GM19372 (cell line): Measurements from ENCODE around the gene OXA1L.
A peak's percentile ranks its signal among the peaks of the same experiment; 100 is the strongest.
"Not testable (repeated sequence)": the region's sequence is repeated elsewhere in the genome, so short reads cannot be mapped to it uniquely, and the experiment has no call there.

Experiments
- ATAC-seq: cut with Tn5 transposase; IDR thresholded peaks from one replicate; pipeline ENCODE4 v1.9.1; 2021; ENCODE audit warnings: mild to moderate bottlenecking, low read depth, moderate library complexity; ENCODE audit not compliant: unreplicated experiment

OXA1L gene

DNA sequence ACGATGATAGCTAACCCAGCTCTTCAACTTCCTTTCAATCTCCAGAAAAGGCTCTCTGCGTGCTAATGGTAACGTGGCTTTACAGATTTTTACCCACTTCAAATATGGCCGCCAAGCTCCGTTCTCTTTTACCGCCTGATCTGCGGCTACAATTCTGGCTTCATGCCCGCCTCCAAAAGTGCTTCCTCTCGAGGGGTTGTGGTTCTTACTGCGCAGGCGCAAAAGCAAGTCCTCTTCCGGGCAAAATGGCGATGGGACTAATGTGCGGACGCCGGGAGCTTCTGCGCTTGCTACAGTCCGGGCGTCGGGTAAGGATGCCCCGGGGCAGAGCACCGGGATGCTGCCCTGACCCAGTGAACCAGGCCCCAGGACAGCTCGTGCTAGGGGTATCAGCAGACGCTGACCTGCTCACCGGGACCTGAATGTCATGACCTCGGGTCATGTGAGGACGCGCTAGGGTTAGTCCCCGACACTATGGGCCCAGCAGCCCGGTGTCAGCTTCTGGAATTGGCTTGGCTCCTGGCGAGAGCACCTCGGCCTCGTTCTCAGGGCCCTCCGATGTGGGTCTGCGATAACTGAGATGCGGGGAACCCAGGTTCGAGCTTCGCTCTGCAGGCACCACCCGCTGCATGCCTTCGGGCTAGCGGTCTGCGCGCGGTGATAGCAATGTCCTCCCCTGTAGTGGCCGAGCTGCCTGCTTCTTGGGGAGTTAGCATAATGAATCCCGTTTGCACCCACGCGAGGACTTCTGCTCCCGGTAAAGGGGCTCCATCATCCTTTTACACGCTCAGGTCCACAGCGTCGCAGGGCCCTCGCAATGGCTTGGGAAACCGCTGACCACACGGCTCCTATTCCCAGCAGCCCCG lies at the start of gene OXA1L:
Gene OXA1L, plus strand, starts transcription at position 232 of the 866 bp plus-strand sequence. Its CDS starts 14 bp downstream, at position 246.
- peak; percentile 86 for ATAC-seq

DNA sequence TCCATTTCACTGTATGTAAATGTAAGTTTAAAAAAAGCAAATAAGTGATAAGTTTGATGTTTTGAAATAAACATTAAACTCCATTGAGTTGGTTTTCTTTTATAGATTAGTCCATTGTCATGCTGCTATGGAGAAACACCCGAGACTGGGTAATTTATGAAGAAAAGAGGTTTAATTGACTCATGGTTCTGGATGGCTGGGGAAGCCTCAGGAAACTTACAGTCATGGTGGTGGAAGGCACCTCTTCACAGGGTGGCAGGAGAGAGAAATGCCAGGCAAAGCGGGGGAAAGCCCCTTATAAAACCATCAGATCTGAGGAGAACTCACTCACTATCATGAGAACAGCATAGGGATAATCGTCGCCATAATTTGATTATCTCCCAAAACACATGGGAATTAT lies 48.4 kb upstream of the OXA1L start:
- ATAC-seq, result no peak

DNA sequence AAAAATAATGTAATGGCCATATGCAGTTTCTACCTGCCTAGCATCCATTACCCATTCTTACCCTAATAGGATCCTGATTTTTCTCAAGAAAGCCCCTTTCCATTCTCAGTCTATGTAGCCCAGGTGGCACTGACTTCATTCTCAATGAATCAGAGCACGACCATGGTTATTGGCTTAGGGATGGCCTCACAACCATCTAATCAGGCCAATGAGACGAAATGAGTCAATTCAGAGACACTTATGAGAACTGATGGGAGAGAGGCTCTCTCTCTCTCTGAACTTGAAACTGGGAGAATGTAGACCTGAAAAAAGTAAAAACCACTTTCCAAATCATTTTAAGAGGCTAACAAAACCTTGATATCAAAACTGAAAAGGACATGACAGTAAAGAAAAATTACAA lies 45.3 kb upstream of the OXA1L start:
- no peak for ATAC-seq

DNA sequence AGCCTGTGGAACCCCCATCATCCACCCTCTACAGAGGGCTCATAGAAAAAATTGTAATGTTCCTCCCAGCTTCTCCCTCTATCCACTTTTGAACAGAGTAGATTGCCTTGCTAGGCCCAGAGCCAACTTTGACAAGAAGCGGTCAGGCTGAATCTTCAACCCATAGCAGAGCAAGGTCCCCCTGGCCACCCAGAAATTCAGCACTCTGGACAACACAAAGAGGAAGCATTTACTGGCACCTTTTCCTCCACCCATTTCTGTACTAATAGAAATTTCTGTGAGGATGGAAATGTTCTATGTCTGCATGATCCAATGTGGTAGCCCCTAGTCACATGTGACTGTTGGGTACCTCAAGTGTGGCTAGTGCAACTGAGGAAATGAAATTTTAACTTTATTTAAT lies 42.7 kb upstream of the OXA1L start:
- no peak for ATAC-seq

DNA sequence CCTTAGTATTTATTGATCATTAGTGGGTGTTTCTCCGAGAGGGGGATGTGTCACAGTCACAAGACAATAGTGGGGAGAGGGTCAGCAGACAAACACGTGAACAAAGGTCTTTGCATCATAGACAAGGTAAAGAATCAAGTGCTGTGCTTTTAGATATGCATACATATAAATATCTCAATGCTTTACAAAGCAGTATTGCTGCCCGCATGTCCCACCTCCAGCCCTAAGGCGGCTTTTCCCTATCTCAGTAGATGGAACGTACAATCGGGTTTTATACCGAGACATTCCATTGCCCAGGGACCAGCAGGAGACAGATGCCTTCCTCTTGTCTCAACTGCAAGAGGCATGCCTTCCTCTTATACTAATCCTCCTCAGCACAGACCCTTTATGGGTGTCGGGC lies 41.6 kb upstream of the OXA1L start:
- ATAC-seq, result not testable (repeated sequence)

DNA sequence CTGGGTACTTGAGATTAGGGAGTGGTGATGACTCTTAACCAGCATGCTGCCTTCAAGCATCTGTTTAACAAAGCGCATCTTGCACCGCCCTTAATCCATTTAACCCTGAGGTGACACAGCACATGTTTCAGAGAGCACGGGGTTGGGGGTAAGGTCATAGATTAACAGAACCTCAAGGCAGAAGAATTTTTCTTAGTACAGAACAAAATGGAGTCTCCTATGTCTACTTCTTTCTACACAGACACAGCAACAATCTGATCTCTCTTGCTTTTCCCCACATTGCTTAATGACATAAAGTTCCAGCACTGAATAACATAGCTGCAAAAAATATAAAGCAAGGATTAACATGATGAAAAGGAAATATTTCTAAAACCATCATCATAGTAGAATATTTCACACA lies 41.1 kb upstream of the OXA1L start:
- not testable (repeated sequence) for ATAC-seq

DNA sequence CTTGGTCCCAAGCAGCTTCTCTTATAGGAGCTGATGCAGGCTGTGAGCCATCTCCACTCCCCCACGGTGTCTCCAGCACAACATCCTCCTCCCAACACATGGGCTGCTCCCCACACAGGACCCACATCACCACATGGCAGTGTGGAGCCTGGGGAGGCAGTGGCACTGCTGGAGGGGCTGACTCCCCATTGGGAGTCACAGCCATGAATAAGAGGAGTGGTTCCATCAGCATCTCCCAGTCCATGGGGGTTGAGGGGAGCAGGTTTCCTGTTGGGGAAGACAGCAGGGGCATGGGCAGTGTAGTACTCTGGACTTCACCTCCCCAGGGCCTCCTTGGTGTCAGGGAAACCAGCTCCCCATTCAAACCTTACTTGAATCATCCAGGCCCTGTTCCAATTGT lies 40.5 kb upstream of the OXA1L start:
- ATAC-seq, result no peak

DNA sequence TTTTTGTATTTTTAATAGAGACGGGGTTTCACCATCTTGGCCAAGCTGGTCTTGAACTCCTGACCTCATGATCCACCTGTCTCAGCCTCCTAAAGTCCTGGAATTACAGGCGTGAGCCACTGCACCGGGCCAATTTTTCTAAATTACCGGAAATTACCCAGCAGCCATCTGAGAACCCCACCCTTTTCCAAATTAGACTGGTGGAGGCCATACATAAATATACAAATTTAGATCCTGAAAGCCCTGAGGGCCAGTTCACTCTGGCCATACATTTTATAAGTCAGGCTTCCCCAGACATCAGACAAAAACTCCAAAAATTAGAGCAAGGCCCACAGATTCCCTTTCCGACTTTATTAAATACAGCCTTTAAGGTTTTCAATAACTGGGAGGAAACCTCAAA lies 34.4 kb upstream of the OXA1L start:
- ATAC-seq, result not testable (repeated sequence)

DNA sequence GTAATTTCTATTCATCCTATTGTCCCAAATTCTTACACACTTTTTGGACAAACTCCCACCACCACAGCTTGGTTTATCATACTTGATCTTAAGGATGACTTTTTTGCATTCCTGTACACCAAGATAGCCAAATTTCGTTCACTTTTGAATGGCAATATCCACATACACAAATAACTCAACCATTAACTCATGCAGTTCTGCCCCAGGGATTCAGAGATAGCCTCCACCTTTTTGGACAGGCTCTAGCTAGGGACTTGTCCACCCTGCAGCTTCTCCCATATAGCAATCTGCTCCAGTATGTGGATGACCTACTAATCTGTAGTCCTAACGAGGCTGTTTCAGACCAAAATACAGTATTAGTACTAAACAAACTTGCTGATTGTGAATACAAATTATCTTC lies 32.7 kb upstream of the OXA1L start:
- no peak for ATAC-seq

DNA sequence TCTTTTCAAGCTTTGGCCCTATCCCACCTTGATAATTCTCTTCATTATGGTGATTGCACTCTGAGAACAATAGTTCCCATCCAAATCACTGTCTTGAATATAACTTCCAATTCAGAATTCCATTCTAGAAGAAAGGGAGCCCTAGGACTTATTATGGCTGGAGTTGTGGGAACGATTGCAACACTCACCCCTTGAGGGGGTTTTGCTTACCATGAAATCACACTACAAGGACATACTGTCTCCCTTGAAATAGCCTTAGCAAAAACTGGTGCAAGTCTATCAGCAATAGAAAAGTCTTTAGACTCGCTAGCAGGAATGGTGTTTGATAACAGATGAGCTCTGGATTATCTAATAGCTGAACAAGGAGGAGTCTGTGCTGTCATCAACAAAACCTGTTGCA lies 31.4 kb upstream of the OXA1L start:
- ATAC-seq, result no peak

DNA sequence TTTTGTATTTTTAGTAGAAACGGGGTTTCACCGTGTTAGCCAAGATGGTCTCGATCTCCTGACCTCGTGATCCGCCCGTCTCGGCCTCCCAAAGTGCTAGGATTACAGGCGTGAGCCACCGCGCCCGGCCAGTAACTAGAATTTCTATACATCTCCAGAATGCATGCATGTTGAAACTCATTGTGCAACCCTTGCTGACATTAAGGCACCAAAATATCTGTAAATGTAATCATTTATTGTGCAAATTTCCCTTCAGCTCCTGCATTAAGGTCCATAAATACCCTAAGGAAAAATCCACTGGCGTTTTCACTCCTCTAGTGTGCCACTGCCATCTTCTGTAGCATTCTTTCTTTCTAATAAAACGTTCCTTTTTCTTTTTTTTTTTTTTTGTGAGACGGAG lies 30.1 kb upstream of the OXA1L start:
- not testable (repeated sequence) for ATAC-seq

DNA sequence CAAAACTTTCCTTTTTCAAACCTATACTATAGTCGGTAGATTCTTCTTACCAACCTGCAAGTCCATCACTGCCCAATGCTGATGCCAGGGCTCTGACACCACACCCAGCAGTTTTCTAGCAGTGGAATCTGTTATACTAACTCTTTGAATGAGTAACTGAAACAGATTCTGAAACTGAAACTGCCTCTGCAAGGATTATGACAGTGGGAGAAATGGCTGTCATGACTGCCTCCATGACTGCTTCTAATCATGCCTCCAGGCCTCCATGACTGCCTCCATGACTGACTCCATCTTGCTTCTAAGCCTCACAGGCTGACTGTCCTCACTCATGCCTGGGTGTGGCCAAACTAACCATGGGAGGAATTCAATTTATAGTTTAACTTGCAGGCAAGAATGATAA lies 29.4 kb upstream of the OXA1L start:
- ATAC-seq, result no peak

DNA sequence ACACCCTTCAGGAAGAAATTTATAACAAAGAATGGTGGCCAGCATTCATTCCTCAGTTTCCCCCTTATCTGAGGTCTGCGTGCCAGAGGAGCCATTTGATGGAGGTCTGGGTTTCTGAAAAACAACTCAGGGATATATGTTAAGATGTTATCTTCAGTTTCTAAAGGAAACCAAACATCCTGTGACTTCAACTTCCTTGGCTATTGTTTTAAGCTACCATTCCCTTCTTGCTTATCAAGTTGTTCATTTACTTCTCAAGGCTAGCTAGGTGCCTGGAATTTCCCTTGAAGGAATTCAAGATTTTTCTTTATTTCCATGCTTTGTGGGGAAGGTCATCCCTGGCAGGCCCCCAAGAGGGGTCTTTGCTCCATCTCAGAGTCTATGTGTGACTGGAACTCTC lies 27.1 kb upstream of the OXA1L start:
- ATAC-seq, result no peak

DNA sequence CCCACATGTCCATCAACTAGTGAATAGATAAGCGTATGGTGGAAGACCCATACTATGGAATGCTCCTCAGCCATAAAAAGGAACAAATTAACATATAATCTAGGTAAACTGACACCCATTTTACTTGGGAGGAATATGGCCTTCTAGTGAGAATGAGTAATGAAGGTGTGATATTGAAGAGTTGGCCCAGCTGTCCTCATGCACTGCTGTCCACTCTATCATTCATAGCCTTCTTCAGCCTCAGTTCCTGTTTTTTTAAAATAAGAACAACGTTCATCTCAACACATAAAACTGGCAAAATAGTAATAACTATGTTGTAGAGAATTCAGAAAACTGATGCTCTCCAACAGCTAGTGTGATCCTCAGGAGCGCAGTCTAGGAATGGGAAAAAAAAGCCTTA lies 26.5 kb upstream of the OXA1L start:
- no peak for ATAC-seq

DNA sequence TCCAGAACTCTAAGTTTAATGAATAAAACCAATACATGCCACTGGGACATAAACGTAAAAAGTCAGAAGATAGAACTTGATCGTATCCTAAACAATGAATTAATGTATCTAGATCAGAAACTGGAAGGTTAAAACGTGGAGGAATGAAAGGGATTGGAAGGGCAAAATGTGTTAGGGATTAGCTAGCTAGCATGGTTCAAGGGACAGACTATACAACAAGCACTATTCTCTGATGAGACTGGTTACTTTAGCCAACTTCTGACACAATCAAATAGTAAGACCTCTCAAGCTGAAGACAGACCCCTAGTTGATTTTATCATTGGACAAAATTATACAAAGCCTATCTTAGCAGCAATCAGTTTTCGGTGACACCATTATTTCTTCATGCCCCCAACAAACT lies 18.7 kb upstream of the OXA1L start:
- ATAC-seq, result no peak

DNA sequence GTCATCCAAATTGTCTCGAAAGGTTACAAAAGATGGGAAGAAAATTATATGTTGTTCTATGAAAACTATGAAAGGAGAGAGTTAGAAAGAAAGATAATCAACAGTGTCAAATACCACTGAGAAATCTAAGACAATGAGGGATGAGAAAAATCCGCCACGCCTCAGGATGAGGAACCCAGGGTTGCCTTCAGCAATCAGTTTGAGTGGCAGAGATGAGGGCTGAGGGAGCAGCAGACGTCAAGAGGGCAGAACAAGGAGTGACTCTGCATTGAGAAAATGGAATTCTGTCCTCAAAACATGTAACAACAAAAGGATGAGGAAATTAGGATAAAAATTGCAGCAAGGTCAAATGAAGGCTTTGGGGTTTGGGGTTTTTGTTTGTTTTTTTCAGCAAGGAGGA lies 18.3 kb upstream of the OXA1L start:
- no peak for ATAC-seq

DNA sequence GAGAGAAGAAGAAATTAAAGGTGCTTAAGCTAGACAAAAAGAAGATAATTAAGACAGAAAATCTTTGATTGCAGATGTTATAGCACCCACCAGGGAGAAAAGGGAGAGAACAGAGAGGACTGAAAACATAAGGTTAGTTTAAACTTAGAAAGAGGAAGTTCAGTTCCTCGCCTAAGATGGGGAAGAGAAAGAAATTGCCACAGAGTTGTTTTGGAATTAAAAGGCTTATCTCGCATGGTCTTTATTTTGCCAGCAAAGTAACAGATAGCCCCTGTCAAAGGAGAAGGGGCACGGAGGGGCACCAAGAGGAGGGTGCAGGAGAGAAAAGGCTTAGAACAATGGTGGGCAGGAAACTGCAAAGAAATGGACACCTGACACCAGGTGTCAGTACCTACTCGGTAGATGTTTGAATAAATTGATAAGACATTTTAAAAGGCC lies 17.8 kb upstream of the OXA1L start:
- no peak for ATAC-seq

DNA sequence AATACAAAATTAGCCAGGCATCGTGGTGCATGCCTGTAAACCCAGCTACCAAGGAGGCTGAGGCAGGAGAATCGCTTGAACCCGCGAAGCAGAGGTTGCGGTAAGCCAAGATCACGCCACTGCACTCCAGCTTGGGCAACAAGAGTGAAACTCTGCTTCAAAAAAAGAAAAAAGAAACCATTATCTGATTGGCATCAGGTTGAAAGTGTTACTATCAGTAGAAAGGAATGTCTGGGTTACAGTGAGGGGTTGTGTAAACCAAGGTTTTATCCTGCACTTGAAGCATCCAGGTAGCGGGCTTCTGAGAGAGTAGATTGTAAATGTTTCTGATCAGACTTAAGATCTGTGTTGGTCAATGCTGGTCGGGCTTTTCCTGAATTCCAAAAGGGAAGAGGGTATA lies 14.1 kb upstream of the OXA1L start:
- no peak for ATAC-seq

DNA sequence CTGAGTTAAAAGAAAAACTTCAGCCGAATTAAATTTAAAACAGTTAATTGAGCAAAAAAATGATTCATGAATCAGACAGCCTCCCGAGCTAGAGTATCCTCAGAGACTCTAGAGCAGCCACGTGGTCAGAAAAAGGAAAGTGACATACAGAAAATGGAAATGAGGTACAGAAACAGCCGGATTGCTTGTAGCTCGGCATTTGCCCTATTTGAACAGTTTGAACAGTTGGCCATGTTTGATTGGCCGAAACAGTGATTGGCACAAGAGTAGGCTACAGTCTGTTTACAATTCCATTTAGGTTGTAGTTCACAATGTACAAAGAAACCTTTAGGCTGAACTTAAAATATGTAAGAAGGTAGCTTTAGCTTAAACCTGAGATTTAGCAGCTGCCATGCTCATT lies 12.9 kb upstream of the OXA1L start:
- ATAC-seq, result no peak

DNA sequence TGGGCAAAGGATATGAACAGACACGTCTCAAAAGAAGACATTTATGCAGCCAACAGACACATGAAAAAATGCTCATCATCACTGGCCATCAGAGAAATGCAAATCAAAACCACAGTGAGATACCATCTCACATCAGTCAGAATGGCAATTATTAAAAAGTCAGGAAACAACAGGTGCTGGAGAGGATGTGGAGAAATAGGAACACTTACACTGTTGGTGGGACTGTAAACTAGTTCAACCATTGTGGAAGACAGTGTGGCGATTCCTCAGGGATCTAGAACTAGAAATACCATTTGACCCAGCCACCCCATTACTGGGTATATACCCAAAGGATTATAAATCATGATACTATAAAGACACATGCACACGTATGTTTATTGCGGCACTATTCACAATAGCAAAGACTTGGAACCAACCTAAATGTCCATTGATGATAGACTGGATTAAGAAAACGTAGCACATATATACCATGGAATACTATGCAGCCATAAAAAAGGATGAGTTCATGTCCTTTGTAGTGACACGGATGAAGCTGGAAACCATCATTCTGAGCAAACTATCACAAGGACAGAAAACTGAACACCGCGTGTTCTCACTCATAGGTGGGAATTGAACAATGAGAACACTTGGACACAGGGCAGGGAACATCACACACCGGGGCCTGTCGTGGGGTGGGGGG lies 8.4 kb upstream of the OXA1L start:
- ATAC-seq, result not testable (repeated sequence)

DNA sequence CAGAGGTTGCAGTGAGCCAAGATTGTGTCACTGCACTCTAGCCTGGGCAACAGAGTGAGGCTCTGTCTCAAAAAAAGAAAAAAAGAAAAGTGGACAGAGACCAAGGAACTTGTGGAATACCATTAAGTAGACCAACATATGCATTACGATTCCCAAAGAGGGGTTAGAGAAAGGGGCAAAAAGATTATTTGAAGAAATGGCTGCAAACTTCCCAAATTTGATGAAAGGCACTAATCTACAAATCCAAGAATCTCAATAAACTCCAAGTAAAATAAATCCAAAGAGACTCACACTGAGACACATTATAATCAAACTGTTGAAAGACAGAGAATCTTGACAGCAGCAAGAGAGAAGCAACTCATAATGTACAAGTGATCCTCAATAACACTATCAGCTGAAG lies 4.8 kb upstream of the OXA1L start:
- ATAC-seq, result no peak

DNA sequence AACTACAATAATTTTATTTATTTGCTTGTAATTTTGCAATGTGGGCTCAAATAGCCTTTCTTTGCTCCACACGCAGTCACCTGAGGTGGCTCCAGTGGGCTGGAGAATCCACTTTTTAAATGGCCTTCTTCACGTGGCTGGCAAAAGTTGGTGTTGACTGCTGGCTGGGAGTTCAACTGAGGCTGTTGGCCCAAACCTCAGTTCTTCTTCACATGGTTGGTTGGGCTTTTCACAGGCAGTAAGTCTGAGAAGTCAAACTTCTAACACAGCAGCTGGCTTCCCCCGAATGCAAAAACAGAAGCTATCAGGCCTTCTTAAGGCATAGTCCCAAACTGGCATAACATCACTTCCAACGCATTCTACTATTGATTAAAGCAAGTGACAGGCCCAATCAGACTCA lies 2.1 kb upstream of the OXA1L start:
- ATAC-seq, result no peak
